ENCODE measurements around the gene TRIM66. TPM values are rescaled to one million over a fixed set of nuclear protein-coding genes. Genes with fewer than 3 reads are reported as not detected.

The TRIM66 gene
- total and polyA plus RNA-seq, 10 of the 15 experiments (the other 5 are each of a cell fraction or from before 2014, with no cell fraction given): 1.7 to 14.5 (median 7.4) TPM

- Histone ChIP-seq H3K4me3 (no peak overlapping the region), H4K20me1 (ENCODE audit: control insufficient read depth, insufficient read depth) (no peaks in the 10 kb centered on the region), H3K4me1 (ENCODE audit: control insufficient read depth, insufficient read depth, low read length) (peaks cover 6% of the 10 kb centered on the region; the same call in 1 of the 2 replicates), H3K9me3 (replicated peaks; ENCODE audit: control insufficient read depth, insufficient read depth, low read length) (no peaks in the 10 kb centered on the region), H3K27me3 (replicated peaks in 1 of 2; ENCODE audit: control insufficient read depth in 2 of 2, insufficient read depth in 2 of 2, low read length in 1 of 2) (no peaks in the 10 kb centered on the region), H3K27ac (ENCODE audit: control insufficient read depth, insufficient read depth) (no peak overlapping the region), H3K9ac (ENCODE audit: control insufficient read depth, insufficient read depth, low read length) (no peak overlapping the region), H3K4me2 (ENCODE audit: control insufficient read depth, insufficient read depth) (no peak overlapping the region), H2AFZ (ENCODE audit: control insufficient read depth, low read depth, low read length) (no peak overlapping the region), H3K36me3 (ENCODE audit: control insufficient read depth in 2 of 2, insufficient read depth in 2 of 2, low read length in 1 of 2) (peaks cover 6 to 31% of the 10 kb centered on the region in 2 experiments), H3K79me2 (ENCODE audit: control insufficient read depth, insufficient read depth, low read length) (no peaks in the 10 kb centered on the region)
- FAIRE-seq: no peak
- WGBS (ENCODE audit: insufficient coverage, insufficient replicate concordance, low lambda C conversion rate, missing lambda C conversion rate): 58% methylated on average over 5 of the region's 5 CpGs
- intact Hi-C loops (cut with micrococcal nuclease; ENCODE audit: unreplicated experiment): no loop called here
- CTCF ChIA-PET: no interaction called here
- no peak for DNase-seq (ENCODE audit: low read depth, low spot score)
- in situ Hi-C loops (cut with MboI): no loop called here
- SMC1A ChIA-PET (ENCODE audit: uncharacterized antibody, unreplicated experiment): interaction anchor here (1.4 kb wide), 1 partner anchor 13 kb away, joined by 3 read pairs; no protein-coding TSS in a partner anchor
- BruUV-seq (replicated peaks): no TSS peak
- no peak for ATAC-seq
- TF ChIP-seq, protein P1, sequence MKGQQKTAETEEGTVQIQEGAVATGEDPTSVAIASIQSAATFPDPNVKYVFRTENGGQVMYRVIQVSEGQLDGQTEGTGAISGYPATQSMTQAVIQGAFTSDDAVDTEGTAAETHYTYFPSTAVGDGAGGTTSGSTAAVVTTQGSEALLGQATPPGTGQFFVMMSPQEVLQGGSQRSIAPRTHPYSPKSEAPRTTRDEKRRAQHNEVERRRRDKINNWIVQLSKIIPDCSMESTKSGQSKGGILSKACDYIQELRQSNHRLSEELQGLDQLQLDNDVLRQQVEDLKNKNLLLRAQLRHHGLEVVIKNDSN (IDR thresholded peaks at IDR 0.05; ENCODE audit: borderline replicate concordance, extremely low read length, insufficient read depth, low read depth, low read length): no peak
- TF ChIP-seq GATAD2B (conservative IDR thresholded peaks at IDR 0.05; ENCODE audit: low read depth) (no peak), FOXK2 (IDR thresholded peaks at IDR 0.05) (no peak), NRF1 (conservative IDR thresholded peaks at IDR 0.05; ENCODE audit: low read depth, low read length) (no peak), MEF2A (IDR thresholded peaks at IDR 0.05; ENCODE audit: insufficient read depth, low read depth, low read length) (no peak), NR2C1 (IDR thresholded peaks at IDR 0.05) (no peak), ZNF274 (IDR thresholded peaks at IDR 0.05; ENCODE audit: insufficient read depth, insufficient read length) (no peak), KLF5 (IDR thresholded peaks at IDR 0.05; ENCODE audit: partially characterized antibody) (no peak), SREBF1 (IDR thresholded peaks at IDR 0.05; ENCODE audit: low read length) (no peak)
- TF ChIP-seq, protein P2, sequence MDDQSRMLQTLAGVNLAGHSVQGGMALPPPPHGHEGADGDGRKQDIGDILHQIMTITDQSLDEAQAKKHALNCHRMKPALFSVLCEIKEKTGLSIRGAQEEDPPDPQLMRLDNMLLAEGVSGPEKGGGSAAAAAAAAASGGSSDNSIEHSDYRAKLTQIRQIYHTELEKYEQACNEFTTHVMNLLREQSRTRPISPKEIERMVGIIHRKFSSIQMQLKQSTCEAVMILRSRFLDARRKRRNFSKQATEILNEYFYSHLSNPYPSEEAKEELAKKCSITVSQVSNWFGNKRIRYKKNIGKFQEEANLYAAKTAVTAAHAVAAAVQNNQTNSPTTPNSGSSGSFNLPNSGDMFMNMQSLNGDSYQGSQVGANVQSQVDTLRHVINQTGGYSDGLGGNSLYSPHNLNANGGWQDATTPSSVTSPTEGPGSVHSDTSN (IDR thresholded peaks at IDR 0.05; ENCODE audit: insufficient replicate concordance, low read depth, low read length): no peak
- POLR2A ChIA-PET: no interaction called here
- RAD21 ChIA-PET (ENCODE audit: unreplicated experiment): no interaction called here
These were observed 42.1 kb downstream of the TRIM66 start for GRCh38 chr11:8640267-8640906.

Measured in GM12878 (cell line).